Fibroblast of skin of right quadriceps (primary cell): ENCODE measurements around the gene OR1I1.
"Not testable (repeated sequence)": the region's sequence is repeated elsewhere in the genome, so short reads cannot be mapped to it uniquely, and the experiment has no call there.

Experiments used
- DNase-seq: peaks from one replicate; pipeline ENCODE4 v3.0.0-alpha.2; 2013

OR1I1 gene

GRCh38 chr19:15081911-15082310, at the start of gene OR1I1:
Gene OR1I1, plus strand, starts transcription at chr19:15082211. Its CDS starts 4,855 bp downstream, at chr19:15087066.
- DNase-seq, result no peak

GRCh38 chr19:15035795-15036311, 46.2 kb upstream of the OR1I1 start:
- no peak for DNase-seq

- DNase-seq, result no peak
These were observed 44.4 kb upstream of the OR1I1 start for GRCh38 chr19:15037586-15037985.

- DNase-seq, result no peak
These were observed 43.7 kb upstream of the OR1I1 start for GRCh38 chr19:15038294-15038693.

GRCh38 chr19:15042003-15042402, 40.0 kb upstream of the OR1I1 start:
- DNase-seq, result no peak

GRCh38 chr19:15042826-15043225, 39.2 kb upstream of the OR1I1 start:
- DNase-seq, result no peak

GRCh38 chr19:15045506-15045905, 36.5 kb upstream of the OR1I1 start:
- DNase-seq, result no peak

- no peak for DNase-seq
These were observed 34.3 kb upstream of the OR1I1 start for GRCh38 chr19:15047680-15048079.

- no peak for DNase-seq
These were observed 33.9 kb upstream of the OR1I1 start for GRCh38 chr19:15048128-15048527.

GRCh38 chr19:15048885-15049541, 33.0 kb upstream of the OR1I1 start, which contains the start of gene CASP14:
Gene CASP14, plus strand, starts transcription at chr19:15049480. Its CDS starts 2,772 bp downstream, at chr19:15052252.
- DNase-seq, result no peak

GRCh38 chr19:15050639-15051038, 31.4 kb upstream of the OR1I1 start:
- DNase-seq, result no peak

- no peak for DNase-seq
These were observed 20.0 kb upstream of the OR1I1 start for GRCh38 chr19:15062036-15062435.

- DNase-seq, result not testable (repeated sequence)
These were observed 11.6 kb upstream of the OR1I1 start for GRCh38 chr19:15070386-15070785.

- DNase-seq, result no peak
These were observed 8.9 kb upstream of the OR1I1 start for GRCh38 chr19:15072930-15073647.

- DNase-seq, result no peak
These were observed 7.6 kb upstream of the OR1I1 start for GRCh38 chr19:15074371-15074770.

- DNase-seq, result no peak
These were observed 6.2 kb upstream of the OR1I1 start for GRCh38 chr19:15075806-15076205.

- DNase-seq, result not testable (repeated sequence)
These were observed 2.0 kb upstream of the OR1I1 start for GRCh38 chr19:15080002-15080401.

GRCh38 chr19:15087182-15087581, 5.2 kb downstream of the OR1I1 start:
- DNase-seq, result no peak

- peak; percentile 63 for DNase-seq
These were observed 10.1 kb downstream of the OR1I1 start for GRCh38 chr19:15091918-15092753.

GRCh38 chr19:15093001-15093400, 11.0 kb downstream of the OR1I1 start:
- no peak for DNase-seq

- DNase-seq, result no peak
These were observed 14.2 kb downstream of the OR1I1 start for GRCh38 chr19:15096223-15096622.

- DNase-seq, result not testable (repeated sequence)
These were observed 16.0 kb downstream of the OR1I1 start for GRCh38 chr19:15097980-15098379.

GRCh38 chr19:15098460-15098859, 16.4 kb downstream of the OR1I1 start:
- no peak for DNase-seq
